Colonic mucosa (tissue), 4 donors: ENCODE data around the gene GPR137C. TPM values are rescaled to one million over a fixed set of nuclear protein-coding genes. Genes with fewer than 3 reads are reported as not detected.

ENCODE experiments used
- DNase-seq: peaks from one replicate; pipeline ENCODE4 v3.0.0-alpha.2; 2020
- H3K27ac ChIP-seq: fragments of 200-600 bp; one replicate; pipeline ENCODE4 v1.8.0; 2021
- H3K27me3 ChIP-seq: fragments of 200-600 bp; one replicate; pipeline ENCODE4 v1.8.0; 2021
- H3K36me3 ChIP-seq: fragments of 200-600 bp; one replicate; pipeline ENCODE4 v1.8.0; 2021
- H3K4me1 ChIP-seq: fragments of 200-600 bp; one replicate; pipeline ENCODE4 v1.8.0; 2021; ENCODE audit warnings: mild to moderate bottlenecking
- H3K4me3 ChIP-seq: fragments of 200-600 bp; one replicate; pipeline ENCODE4 v1.8.0; 2021
- H3K9ac ChIP-seq, 2 donors: one replicate each; pipeline ENCODE4 v1.7.0; 2013; ENCODE audit warnings: control low read depth in 2 of 2, low read depth in 2 of 2, low read length in 2 of 2
- H3K9me3 ChIP-seq: fragments of 200-600 bp; one replicate; pipeline ENCODE4 v1.8.0; 2021
- CTCF ChIP-seq: fragments of 200-600 bp; IDR thresholded peaks from one replicate; pipeline ENCODE4 v1.8.0; 2022; ENCODE audit warnings: antibody characterized with exemption, mild to moderate bottlenecking
- intact Hi-C: fragments of 100-400 bp; cut with DNase I; formaldehyde crosslinking; loops from one replicate; pipeline ENCODE4 v1.14.1; 2022
- total RNA-seq, 2 donors: library from RNA; stranded (reverse); fragmentation: NEBNext Ultra II Directional in 1 of 2; extraction: Animal tissue kit (Norgen Biotek cat#: 25700) in 1 of 2; gene quantifications; one replicate each; pipeline ENCODE4 v1.2.1, GENCODE V29; 2021
- donor health status: healthy.
- donor health status: DM: no; HTN: no; CAD: no.
- donor health status: DM: no; HTN: no; CAD: no.

The GPR137C gene
- total RNA-seq, 2 donors from 2014 or later, result 0.79 to 1.2 TPM

GRCh38 chr14:52641745-52642144 is 89.1 kb downstream of the GPR137C start:
- H3K36me3 ChIP-seq, result peaks cover 16% of the 10 kb centered on the region
- no peaks in the 10 kb centered on the region for H3K27me3 ChIP-seq
- no peak for DNase-seq
- no peaks in the 10 kb centered on the region for H3K9me3 ChIP-seq
- TF ChIP-seq CTCF, result no peak
- no peak overlapping the region for H3K27ac ChIP-seq
- intact Hi-C loops, result no loop called here
- H3K4me1 ChIP-seq, result no peaks in the 10 kb centered on the region
- no peak overlapping the region for H3K4me3 ChIP-seq
- H3K9ac ChIP-seq, result no peak overlapping the region

- no peak overlapping the region for H3K4me3 ChIP-seq
- H3K9ac ChIP-seq, result no peak overlapping the region
- no peak overlapping the region for H3K27ac ChIP-seq
- intact Hi-C loops, result no loop called here
- no peaks in the 10 kb centered on the region for H3K4me1 ChIP-seq
- no peak for DNase-seq
- no peaks in the 10 kb centered on the region for H3K9me3 ChIP-seq
- no peak for TF ChIP-seq CTCF
- H3K27me3 ChIP-seq, result no peaks in the 10 kb centered on the region
- peaks cover 19% of the 10 kb centered on the region for H3K36me3 ChIP-seq
Measured at GRCh38 chr14:52649511-52649910, 96.9 kb downstream of the GPR137C start.

- intact Hi-C loops, result no loop called here
- H3K4me3 ChIP-seq, result no peak overlapping the region
- no peak overlapping the region for H3K9ac ChIP-seq
- H3K27ac ChIP-seq, result no peak overlapping the region
- H3K36me3 ChIP-seq, result peaks cover 26% of the 10 kb centered on the region
- no peaks in the 10 kb centered on the region for H3K4me1 ChIP-seq
- no peaks in the 10 kb centered on the region for H3K9me3 ChIP-seq
- no peaks in the 10 kb centered on the region for H3K27me3 ChIP-seq
- TF ChIP-seq CTCF, result no peak
- no peak for DNase-seq
Measured at GRCh38 chr14:52650774-52651173, 98.1 kb downstream of the GPR137C start.

- Histone ChIP-seq H3K27ac (no peak overlapping the region), H3K36me3 (peaks cover 16% of the 10 kb centered on the region), H3K9ac (no peak overlapping the region), H3K4me3 (no peak overlapping the region), H3K9me3 (no peaks in the 10 kb centered on the region), H3K4me1 (no peaks in the 10 kb centered on the region), H3K27me3 (no peaks in the 10 kb centered on the region)
- no peak for DNase-seq
- intact Hi-C loops, result no loop called here
- no peak for TF ChIP-seq CTCF
Measured at GRCh38 chr14:52656905-52657304, 104.3 kb downstream of the GPR137C start.

- no peak overlapping the region for H3K4me3 ChIP-seq
- H3K4me1 ChIP-seq, result no peaks in the 10 kb centered on the region
- no peak for TF ChIP-seq CTCF
- H3K9ac ChIP-seq, result no peak overlapping the region
- intact Hi-C loops, result no loop called here
- no peak overlapping the region for H3K27ac ChIP-seq
- H3K9me3 ChIP-seq, result no peaks in the 10 kb centered on the region
- H3K36me3 ChIP-seq, result peaks cover 3% of the 10 kb centered on the region
- no peak for DNase-seq
- H3K27me3 ChIP-seq, result no peaks in the 10 kb centered on the region
Measured at GRCh38 chr14:52660325-52660724, 107.7 kb downstream of the GPR137C start.

- Histone ChIP-seq H3K4me3 (no peak overlapping the region), H3K27me3 (no peaks in the 10 kb centered on the region), H3K4me1 (no peaks in the 10 kb centered on the region), H3K9ac (no peak overlapping the region), H3K9me3 (no peaks in the 10 kb centered on the region), H3K36me3 (no peaks in the 10 kb centered on the region), H3K27ac (no peak overlapping the region)
- intact Hi-C loops, result no loop called here
- no peak for TF ChIP-seq CTCF
- no peak for DNase-seq
Measured at GRCh38 chr14:52660832-52661231, 108.2 kb downstream of the GPR137C start.
